GM12872 (cell line): ENCODE measurements around the gene FBXL17.

Experiments used
- TF ChIP-seq, protein P1 (sequence below): IDR thresholded peaks from 3 replicates; pipeline ENCODE4 v1.5.1; 2011; ENCODE audit warnings: low read depth, mild to moderate bottlenecking, low read length, moderate library complexity; ENCODE audit not compliant: insufficient read depth

Gene FBXL17

DNA sequence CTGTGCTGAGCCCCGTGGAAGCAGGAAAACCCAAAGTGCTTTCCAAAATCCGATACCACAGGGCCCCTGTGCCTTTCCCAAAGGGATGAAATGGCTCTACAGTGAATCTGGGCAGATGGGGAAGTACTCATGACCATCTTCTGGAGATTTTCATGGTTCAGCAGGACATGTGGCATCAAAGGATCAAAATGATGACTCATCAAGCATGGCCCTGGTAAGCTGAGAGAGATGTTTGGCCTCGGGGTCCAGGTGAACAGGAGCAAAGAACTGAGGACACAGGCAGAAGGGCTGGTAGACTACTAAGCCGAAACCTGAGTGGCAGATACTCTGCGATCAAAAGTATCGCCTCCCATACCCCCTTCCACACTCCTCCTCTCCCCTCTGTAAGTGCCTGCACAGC, 551.1 kb downstream of the FBXL17 start:
- TF ChIP-seq, protein P1, sequence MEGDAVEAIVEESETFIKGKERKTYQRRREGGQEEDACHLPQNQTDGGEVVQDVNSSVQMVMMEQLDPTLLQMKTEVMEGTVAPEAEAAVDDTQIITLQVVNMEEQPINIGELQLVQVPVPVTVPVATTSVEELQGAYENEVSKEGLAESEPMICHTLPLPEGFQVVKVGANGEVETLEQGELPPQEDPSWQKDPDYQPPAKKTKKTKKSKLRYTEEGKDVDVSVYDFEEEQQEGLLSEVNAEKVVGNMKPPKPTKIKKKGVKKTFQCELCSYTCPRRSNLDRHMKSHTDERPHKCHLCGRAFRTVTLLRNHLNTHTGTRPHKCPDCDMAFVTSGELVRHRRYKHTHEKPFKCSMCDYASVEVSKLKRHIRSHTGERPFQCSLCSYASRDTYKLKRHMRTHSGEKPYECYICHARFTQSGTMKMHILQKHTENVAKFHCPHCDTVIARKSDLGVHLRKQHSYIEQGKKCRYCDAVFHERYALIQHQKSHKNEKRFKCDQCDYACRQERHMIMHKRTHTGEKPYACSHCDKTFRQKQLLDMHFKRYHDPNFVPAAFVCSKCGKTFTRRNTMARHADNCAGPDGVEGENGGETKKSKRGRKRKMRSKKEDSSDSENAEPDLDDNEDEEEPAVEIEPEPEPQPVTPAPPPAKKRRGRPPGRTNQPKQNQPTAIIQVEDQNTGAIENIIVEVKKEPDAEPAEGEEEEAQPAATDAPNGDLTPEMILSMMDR = no peak

DNA sequence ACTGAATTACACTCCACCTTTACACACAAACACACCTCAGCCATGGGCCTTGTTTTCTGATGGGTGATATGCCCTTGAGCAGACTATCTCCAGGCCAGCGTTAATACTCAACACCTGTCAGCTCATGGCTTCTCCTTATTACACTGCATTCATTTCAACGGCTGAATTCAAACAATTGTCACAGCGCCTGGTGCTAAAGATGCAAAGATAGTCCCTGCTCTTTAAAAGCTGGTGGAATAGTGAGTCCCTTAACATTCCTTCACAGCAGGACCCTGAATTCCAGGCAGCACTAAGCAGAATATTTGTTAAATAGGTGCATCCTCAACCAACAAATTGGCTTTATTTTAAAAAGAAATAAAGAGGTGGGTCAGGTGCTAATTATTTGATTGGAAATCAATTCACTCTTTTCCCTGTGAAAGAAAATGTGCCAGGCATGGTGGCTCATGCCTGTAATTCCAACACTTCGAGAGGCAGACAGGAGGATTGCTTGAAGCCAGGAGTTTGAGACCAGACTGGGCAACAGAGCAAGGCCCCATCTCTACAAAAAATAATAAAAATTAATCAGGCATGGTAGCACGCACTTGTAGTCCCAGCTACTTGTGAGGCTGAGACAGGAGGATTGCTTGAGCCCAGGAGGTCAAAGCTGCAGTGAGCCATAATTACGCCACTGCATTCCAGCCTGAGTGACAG, 555.4 kb downstream of the FBXL17 start:
- TF ChIP-seq, protein P1 = no peak

DNA sequence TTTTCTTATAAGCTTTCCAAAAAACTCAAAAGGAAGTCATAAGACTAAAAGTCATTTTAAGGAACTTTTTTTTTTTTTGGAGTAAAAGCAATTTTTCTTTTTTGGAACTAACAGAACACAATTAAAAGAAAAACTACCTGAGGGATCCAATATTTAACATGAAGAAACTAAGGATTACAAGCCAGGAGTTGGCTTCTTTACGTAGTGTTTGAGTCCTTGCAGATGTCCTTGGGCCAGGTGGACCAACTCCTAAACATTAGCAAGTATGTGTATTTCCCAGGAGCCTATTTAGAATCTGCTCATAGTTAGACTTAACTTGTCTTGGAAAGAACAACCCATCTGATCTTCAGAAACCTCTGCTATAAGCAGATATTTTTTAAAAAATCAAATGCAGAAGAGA, 557.1 kb downstream of the FBXL17 start:
- TF ChIP-seq, protein P1 = no peak

DNA sequence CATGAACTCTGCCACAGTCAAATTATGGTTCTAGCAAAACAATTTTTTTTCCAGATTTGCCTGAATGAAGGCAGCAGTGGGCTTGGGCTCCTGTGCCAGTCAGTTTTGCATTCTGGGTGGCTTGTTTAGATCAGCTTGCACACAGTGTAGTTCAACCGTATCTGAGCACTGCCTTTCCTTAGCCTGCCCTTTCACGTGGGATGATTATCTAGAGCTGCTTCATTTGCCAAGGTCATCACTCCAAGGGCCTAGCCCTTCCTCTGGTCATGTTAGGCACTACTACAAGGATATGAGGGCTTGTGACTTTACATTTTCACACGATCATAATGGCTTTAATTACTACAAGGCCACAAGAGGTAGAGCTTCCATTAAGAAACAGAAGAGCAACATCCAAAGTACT, 560.6 kb downstream of the FBXL17 start:
- TF ChIP-seq, protein P1 = no peak

DNA sequence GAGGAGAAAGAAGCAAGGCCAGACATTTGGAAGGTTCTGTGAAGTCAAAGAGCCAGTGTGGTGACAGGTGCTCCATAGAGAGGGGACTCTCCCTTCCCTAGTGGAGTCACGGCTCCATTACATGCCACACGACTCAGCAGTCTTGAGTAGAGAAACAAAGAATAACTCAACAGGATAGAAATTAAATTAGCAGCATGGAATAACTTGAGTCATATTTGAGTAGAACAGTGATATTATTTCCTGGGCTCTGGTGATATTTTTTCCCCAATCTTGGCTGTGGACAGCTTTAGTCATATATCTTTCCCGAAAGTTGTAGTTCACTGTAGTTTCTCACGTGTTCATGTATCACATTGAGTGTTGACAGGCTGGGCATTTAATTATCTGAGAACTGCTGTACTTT, 561.5 kb downstream of the FBXL17 start:
- TF ChIP-seq, protein P1 = no peak

DNA sequence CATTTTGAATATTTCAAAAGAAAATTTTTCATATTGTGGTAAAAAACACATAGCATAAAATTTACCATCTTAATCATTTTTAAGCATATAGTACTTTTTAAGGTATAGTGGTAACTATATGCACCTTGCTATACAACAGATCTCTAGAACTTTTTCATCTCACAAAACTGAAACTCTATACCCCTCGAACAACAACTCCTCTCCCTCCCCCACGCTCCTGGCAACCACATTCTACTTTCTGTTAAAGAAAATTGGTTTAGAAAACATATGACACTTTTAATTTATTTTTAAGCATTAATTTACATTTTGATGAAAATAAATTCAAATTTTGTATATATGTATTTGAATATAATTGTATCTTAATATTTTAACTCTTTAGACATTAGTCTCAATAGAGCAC, 563.9 kb downstream of the FBXL17 start:
- TF ChIP-seq, protein P1 = no peak

DNA sequence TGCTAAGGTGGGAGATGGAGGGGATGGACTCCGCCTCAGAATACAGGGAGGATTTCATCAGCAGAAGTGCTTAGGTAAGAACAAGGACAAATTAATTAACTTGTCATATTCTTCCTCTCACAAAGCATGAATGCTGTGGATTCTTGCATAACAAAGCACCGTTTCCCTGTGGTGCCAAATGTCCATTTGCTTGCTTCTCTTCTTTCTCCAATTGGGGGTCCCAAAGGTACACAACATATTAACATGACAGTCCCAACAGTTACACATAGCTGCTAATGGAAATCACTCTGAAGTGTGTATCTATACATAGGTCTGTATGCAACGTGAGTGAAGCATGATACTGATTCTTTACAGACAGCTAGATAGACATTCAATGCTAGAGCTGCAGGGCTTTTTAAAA, 564.5 kb downstream of the FBXL17 start:
- TF ChIP-seq, protein P1 = no peak
